HG03521 (cell line): ENCODE measurements around the gene PPP1R3E.

Experiments
- ATAC-seq: cut with Tn5 transposase; IDR thresholded peaks from one replicate; pipeline ENCODE4 v1.9.1; 2021; ENCODE audit warnings: mild to moderate bottlenecking, moderate library complexity; ENCODE audit not compliant: unreplicated experiment

PPP1R3E gene

GRCh38 chr14:23322568-23323517 is 20.2 kb upstream of the PPP1R3E start:
- ATAC-seq, result no peak

GRCh38 chr14:23321572-23322547 is 19.2 kb upstream of the PPP1R3E start:
- ATAC-seq, result peak; percentile 13

- peak; percentile 83 for ATAC-seq
Observed at GRCh38 chr14:23320584-23321571, 18.2 kb upstream of the PPP1R3E start, which contains the start of gene PABPN1. Gene PABPN1, plus strand, starts transcription at chr14:23321457. Its CDS starts 13 bp downstream, at chr14:23321470.

GRCh38 chr14:23319746-23320583 is 17.3 kb upstream of the PPP1R3E start:
- no peak for ATAC-seq

- ATAC-seq, result no peak
Observed at GRCh38 chr14:23316300-23316699, 13.6 kb upstream of the PPP1R3E start.

GRCh38 chr14:23310546-23310945 is 7.9 kb upstream of the PPP1R3E start:
- ATAC-seq, result no peak

GRCh38 chr14:23308721-23309445 is 6.2 kb upstream of the PPP1R3E start:
- ATAC-seq, result no peak

- ATAC-seq, result no peak
Observed at GRCh38 chr14:23307687-23308644, 5.3 kb upstream of the PPP1R3E start.

- ATAC-seq, result no peak
Observed at GRCh38 chr14:23307146-23307530, 4.5 kb upstream of the PPP1R3E start.

GRCh38 chr14:23306412-23307145 is 3.9 kb upstream of the PPP1R3E start, which contains the start of gene BCL2L2:
Gene BCL2L2, plus strand, starts transcription at chr14:23306833. Its CDS starts 935 bp downstream, at chr14:23307768.
- ATAC-seq, result no peak

- ATAC-seq, result peak; percentile 6
Observed at GRCh38 chr14:23301969-23302289, 730 bp downstream of the PPP1R3E start.

GRCh38 chr14:23301288-23301968 is 1.2 kb downstream of the PPP1R3E start:
- ATAC-seq, result peak; percentile 75

GRCh38 chr14:23300687-23301223 is 1.9 kb downstream of the PPP1R3E start:
- no peak for ATAC-seq

GRCh38 chr14:23299986-23300686 is 2.5 kb downstream of the PPP1R3E start:
- ATAC-seq, result no peak

GRCh38 chr14:23299211-23299957 is 3.3 kb downstream of the PPP1R3E start:
- no peak for ATAC-seq
